ENCODE results near the gene MACO1.

The MACO1 gene

DNA sequence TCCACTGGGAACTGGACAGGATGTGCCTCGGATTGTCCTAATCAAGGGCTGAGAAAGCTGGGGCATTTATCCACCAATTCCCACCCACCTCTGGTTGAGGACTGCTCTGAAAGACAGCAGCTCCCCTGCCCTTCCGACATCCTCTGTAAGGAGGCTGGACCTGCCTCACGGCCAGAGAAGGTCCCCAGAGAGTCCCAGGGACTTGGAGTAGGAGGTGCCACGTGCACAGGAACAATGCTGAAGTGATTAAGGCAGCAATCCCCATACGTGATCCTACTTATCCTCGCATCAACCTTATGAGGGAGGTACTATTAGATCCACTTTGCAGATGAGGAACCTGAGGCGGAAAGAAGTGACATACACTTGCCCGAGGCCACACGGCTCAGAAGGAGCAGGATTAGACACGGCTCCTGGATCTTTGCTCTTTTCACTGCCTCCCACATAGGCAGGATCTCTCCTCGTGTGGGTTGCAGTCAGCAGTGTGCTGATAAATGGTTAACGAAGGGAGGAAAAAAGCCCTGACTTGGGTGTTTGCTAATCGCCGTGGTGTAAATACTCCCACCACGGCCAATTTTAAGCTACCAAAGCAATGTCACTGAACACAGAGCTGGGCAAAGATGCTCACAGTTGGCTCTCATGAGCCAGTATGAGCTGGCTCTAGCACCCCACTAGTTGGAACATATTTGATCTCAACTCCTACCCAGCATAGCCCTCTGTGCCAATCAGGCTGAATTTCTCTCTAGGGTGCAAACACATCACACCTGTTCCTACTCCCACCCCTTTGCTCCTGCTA lies 94.1 kb downstream of the MACO1 start:
- DNase-seq (ENCODE audit: low spot score), result no peak

DNA sequence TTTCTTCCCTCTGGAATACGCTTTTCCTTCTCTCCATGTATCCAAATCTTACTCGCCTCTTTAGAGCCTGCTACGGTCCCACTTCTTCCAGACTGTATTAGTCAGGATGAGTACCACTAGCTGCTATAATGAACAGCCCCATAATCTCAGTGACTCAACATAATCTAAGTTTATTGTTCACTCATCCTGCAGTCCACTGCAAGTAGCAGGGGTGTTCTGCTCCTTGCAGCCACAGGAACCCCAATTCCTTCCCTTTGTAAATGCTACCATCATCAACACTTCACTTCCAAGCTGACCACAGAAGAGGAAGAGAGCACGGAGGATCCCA lies 94.6 kb downstream of the MACO1 start:
- no peak for DNase-seq (ENCODE audit: low spot score)

DNA sequence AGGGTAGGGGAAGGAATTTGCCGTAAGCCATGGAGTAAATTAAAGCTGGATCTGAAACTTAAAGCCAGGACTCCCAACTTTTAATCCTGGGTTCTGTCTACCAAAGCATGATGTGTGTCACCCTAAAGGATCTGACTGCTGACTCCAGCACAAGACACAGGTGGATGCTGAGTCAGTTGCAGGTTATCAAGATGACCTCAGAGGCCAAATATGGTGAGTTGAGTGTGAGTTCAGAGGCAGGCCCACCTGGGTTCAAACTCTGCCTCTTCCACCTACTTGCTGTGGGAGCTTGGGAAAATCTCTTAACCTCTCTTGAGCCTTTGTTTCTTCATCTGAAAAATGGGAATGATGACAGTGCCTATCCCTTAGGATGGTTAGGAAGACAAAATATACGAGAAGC lies 96.1 kb downstream of the MACO1 start:
- DNase-seq (ENCODE audit: low spot score), result no peak

DNA sequence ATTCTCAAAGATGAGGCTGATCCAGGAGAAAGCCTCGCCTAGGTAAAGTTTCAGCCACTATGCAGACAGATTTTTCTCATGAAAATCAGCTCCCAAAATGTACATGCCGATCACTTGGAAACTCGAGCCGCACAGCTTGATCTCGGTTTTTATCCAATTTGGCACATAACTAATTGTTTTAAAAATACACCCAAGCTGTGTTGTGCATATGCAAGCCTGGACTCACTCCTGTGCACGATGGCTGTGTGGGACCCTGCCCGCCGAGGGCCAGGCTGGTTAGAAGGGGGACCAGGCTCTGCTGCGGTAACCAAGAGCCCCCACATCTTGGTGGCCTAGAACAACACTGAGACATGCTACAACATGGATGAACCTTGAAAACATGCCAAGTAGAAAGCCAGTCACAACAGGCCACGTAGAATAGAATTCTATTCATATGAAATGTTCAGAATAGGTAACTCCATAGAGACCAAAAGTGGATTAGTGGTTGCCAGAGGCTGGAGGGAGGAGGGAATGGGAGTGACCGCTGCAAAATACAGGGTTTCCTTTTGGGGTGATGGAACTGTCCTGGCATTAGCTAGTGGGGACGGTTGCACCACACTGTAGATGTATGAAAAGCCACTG lies 96.6 kb downstream of the MACO1 start:
- no peak for DNase-seq (ENCODE audit: low spot score)

DNA sequence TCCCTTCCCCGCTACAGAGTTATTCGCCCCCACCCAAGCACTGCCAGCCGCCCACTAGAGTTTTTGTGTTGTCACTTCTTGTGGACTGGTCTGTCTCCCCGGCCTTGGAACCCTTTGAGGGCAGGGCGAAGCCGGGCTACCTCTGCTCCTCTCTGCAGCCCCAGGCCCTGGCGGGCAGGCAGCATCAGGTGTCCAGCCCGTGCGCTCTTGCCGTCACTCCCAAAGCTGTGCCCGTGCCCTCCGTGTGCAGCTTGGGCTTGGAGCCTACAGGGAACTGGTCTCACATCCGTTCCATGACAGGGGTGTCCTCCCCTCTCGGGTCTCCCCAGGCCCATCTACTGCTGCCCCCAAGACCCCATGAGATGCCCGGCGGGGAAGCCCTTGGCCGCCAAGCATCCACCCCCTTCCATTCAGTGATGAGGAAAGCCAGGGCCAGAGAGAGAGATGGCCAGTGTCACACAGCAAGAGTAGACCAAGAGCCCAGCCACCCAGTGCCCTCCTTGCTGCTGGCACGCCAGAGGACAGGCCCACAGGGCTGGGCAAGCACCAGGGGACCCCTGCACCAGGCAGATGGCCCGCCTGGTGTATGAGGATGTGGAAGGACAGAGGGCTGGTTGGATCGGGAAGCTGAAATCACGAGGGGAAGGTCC lies 97.4 kb downstream of the MACO1 start:
- no peak for DNase-seq (ENCODE audit: low spot score)

DNA sequence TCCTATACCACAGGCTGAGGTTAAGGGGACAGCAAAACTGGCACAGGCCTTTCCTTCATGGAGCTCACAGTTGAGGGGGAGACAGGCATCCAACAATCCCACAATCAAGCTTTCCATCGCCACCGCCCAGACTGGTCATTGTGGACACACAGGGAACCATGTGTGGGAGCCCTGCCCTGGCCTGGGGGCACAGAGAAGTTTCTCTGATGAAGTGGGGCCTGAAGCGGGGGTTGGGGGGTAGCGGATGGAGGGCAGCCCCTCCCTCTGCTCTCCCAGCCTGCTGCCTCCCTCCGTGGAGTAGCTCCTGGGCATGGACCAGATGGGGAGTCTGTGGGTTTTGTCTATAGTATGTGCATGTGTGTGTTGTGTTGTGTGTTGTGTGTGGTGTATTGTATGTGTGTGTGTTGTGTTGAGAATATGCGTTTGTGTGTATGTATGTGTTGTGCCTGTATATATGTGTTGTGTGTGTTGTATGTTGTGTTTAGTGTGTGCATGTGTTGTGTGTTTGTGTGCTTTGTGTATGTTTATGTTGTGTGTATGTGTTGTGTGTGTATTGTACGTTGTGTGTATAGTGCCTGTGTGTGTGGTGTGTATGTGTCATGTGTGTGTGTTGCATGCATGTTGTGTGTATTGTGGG lies 98.3 kb downstream of the MACO1 start:
- no peak for DNase-seq (ENCODE audit: low spot score)

DNA sequence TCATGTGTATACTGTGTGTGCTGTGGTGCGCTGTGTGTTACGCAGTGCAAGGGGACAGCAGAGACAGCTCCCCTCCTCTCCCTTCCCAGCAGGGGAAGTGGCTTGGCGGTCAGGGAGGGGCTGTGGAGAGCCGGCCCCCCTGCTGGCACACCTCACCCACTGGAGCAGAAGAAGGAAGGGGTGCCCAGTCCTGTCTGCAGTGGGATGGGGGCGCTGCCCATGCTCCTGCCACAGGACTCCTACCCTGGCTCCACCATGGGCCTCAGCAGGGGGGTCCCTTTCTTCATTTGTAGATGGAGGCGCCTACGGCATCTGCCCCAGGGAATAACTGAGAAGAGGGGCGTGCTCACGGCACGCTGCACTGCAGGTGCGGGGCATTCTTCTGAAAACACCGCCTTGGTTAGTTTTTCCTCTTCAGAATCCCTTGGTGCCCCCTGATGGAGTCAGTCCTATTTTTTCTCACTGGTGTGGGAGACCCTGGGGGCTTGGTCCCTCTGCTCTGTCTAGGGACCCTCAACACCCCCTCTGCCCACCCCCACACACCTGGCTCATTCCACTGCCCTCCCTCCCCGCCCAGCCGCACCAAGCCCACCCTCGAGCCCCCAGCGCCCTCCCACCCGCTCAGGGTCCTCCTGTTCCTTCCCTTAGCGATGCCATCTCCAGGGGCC lies 99.0 kb downstream of the MACO1 start:
- DNase-seq (ENCODE audit: low spot score), result no peak

DNA sequence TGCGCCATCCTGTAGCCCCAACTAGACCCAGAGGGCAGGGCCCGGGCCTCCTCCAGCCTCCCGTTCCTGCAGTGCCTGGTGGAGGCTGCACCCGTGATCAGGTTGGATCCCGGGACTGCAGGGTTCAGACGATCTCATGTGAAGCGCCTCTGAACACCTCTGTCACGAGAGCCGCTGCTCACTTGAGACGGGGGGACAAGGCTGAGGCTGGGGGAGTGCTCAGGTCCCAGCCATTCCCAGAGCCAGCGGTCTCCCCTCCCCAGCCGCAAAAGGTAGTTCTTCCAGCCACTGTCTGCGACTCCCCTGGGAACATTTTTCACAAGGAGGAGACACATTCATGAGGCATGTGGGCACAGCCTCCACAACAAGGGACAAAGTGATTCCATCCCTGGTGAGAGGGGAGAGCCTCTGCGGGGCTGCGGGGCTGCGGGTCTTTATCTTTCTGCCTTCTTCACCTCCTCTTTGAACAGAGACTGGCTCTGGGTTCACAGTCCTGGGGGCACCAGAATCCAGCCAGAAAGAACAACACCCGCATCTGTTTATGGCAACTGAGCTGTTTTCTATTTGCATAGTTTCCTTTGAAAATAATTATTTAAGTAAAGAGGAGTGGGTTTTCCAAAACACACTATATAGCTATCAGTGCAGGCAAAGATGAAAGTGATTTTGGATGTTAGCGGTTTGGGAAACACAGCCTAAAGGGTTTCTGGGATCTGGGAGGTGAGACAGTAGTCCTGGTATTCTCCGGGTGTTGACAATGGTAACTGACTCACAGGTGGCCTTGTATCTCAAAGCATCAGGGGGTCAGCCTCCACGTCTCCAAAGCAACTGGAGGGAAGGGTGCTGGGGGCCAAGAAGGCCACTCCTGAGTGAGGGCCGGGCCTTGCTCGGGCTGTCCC lies 99.7 kb downstream of the MACO1 start:
- no peak for DNase-seq (ENCODE audit: low spot score)

DNA sequence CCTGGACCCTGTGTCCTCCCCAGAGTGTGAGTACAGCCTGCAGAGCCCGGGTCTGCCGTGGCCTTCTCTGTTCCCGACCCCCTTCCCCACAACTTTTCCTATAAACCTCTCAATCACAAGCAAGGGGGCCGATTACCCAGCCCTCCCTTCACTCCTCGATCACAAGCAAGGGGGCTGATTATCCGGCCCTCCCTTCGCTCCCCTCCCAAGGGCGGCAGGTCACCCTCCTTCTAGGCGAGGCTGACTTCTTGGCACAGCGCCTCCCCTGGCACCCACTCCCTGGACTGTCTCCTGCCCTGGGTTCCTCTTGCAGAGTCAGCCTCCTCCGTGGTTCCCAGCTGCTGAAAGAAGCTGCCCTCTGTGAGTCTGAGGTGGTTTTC lies 100.4 kb downstream of the MACO1 start:
- DNase-seq (ENCODE audit: low spot score), result no peak

DNA sequence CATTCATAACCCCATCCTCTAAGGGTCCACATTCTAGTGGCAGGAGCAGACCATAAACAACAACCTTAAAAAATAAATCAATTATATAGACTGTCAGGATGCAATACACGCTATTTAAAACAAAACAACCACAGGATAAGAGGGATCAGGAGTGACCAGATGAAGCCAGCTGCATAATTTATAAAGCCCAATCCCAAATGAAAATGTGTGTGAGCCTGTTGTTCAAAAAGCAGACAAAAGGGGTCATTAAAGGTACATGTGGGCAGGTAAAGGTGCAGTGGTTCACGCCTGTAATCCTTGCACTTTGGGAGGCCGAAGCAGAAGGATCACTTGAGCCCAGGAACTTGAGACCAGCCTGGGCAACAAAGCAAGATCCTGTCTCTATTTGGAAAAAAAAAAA lies 102.3 kb downstream of the MACO1 start:
- DNase-seq (ENCODE audit: low spot score), result no peak

DNA sequence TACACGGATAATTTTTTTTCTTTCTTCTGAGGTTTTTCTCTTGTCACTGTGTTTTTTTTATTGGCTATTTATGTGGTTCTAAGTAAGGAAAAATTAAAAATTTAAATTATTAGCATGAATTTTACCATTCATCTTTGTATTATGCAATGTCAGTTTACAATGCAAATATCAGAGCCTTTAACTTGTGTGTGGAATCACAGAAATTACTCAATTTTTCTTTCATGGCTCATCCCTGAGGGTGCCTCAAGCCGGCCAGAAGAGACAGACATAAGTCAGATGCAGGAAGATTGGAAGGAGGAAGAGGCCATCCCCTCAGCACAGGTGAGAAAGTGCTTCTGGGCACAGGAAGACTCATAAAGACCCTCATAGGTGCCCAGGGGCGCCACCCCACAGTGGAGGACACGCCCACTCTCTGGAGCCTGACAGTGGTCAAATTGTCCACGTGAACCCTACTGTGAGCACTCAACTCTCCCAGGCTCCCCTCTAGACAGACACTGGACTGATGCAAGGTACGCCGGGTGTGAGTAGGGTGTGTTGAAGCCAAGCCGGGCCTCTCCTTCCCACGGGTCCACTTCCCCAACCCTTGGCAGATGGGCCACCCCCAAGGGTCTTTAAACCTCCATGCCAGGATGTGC lies 103.2 kb downstream of the MACO1 start:
- no peak for DNase-seq (ENCODE audit: low spot score)

DNA sequence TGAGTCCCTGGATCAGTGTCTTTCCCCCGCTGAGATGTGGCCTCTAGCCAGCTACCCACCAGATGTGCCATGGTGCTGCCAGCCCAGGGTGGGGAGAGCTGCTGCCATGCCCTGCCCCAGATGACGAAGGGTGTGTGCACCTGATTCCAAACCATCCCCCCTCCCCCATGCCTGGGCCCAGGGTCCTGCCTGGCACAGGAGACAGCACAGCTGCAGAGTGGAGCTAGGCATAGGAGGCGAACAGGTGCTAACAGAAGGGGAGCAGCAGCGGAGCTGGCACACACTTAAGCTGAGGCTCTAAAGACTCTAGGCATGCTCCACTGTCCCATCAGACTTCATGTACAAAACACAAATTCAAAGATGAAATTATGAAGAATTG lies 103.7 kb downstream of the MACO1 start:
- DNase-seq (ENCODE audit: low spot score), result no peak

DNA sequence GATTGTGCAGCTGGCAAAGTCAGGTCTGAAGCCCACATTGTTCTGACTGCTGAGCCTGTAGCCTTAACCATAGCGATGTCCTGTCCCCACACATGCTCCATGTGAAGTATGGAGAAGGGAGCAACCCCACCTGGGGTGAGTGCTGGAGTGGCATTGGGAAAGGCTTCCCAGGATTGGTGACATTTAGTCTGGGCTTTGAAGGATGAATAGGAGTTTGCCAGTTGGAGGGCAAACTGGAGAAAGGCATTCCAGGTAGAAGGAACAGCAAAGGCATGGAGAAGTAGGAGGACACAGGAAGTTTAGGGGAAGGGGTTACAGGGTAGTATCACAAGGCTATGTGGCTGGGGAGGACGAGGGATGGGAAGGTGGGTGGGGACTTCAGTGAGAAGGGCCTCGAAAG lies 105.4 kb downstream of the MACO1 start:
- no peak for DNase-seq (ENCODE audit: low spot score)

DNA sequence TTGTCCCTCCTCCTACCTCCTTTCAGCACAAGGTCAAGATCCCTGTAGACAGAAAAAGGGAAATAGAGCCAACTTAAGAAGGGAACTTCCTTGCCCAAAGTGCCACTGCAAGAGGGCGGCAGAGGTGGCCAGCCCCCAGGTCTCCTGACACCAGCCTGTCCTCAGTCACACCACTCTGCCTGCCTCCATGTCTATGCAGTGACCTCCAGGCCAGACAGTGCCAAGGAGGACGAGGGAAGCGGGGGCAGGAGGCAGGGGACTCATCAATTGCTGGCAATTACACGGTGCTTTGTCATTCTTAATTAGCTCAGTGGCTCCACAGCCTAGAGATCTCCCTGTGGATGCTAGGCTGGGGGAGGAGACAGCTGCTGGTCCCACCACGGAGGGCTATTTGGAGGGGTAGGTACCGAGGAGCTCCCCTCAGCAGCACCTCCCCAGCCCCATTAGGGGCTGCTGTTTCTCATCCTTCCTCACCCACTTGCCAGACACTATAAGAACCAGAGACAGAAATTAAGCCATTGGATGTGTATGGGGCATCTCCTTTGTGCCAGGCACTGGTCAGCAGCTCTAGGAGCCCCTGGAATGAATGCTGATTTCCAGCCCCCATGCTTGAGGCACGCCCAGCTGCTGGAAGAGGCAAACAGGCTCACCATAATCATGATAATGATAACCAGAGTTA lies 106.6 kb downstream of the MACO1 start:
- DNase-seq (ENCODE audit: low spot score), result no peak

DNA sequence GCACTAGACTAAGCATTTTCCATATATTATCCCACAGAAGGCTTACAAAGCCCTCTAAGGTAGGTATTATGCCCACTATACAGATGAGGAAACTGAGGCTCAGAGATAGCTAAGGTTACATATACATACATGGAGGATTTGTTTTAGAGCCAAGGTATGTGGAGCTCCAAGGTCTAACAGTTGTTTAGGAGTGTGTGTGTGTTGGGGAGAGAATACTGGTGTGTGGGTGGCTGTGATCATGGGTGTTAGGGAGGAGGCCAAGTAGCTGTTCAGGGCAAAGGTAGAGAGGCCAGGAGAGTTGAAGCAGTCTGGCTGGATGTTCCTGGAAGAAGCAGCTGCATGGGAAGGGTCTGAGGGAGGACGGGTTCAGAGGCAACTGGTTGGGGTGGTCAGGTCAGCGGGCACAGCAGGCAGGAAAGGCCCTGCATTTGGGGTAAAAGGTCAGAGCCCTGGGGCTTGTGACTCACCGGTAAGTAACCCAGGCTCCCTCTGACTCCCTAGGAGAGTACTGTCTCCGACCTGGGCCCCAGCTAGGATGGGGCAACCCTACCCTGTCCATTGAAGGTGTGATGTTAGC lies 107.6 kb downstream of the MACO1 start:
- DNase-seq (ENCODE audit: low spot score), result peak; percentile 15

DNA sequence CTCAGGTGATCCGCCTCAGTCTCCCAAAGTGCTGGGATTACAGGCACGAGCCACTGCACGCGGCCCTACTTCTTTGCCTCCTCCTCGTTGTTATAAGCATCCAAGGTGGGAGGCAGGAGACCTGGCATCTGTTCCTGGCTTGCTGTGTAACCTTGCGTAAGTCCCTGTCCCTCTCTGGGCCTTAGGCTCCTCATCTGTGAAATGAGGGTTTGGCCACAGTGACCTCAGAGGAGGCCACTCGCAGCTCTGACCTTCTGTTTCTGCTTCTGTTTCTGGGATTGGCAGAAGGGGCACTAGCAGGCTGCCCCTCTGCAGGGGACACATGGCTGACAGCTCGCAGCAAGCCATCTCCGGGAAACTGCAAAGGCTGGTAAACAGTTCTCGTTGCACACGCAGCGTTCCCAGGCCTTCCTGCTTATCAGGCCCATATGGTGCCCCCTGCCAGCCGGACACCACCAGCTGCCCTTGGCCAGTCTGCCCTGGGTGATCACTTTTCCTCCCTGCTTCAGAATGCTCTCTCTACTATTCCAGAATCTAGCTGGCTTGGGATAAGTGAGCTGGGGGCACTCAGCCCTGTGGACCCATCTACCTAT lies 110.1 kb downstream of the MACO1 start:
- no peak for DNase-seq (ENCODE audit: low spot score)

DNA sequence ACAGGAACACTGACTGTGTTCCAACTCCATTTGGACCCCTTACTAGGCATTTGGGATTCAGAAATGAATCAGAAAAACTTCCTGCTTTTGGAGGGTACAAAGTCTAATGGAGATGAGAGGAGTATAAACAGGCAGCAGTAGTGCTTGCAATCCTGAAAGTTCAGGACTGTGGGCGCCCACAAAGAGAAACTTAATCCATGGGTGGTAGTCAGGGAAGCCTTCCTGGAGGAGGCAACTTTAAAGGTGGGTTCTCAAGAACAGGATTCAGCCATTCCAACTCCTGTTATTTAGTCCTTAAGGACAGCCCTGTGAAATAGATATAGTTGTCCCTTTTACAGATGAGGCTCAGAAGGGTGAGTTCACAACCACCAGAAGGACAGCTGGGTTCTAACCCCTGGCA lies 110.7 kb downstream of the MACO1 start:
- DNase-seq (ENCODE audit: low spot score), result no peak

DNA sequence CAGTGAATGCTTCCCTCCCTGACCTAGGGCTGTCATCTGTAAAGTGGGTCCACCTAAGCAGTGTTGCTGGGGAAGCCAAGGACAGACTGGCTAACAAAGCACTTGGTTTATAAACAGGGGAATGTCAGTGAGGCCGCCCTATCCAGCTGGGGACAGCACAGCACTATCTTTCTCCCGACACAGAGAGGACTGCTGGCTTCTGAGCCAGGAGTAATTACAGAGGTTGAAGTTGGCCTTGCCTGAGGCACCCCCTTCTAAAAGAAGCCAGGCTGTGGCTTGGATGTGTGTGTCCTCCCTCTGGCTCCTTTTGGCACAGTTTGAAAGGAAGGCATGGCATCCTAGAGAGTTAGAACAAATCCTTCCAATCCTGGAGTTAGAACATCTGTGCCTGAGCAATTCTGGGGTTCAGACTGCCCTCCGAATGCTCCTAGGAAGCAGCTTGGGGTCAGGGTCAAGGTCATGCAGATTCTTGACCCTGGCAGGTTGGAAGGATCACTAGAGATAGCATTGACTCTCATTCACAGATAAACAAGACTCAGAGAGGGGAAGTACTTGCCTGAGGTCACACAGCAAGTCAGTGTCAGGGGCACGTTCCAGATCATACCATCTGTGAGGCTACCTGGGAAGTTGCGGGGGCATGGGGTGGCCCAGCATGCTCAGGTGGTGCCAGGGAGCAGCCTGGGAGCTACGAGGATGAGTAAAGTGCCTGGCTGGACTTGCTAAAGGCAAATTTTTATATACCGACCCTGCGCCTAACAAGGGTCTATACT lies 111.4 kb downstream of the MACO1 start:
- no peak for DNase-seq (ENCODE audit: low spot score)

DNA sequence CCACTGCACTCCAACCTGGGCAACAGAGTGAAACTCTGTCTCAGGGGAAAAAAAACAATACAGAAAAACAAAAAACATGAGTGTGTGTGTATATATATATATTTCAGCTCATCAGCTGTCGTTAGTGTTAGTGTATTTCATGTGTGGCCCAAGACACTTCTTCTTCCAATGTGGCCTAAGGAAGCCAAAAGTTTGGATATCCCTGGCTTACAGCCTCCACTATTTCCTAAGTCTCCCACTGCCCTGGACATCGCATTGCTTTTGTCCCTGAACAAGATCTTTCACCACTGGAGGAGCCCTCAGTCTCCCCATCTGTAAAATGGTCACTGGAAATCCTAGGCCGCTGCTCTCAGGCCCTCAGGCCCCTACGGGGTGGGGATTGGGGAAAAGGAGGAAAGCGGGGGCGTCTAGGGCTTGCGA lies 112.3 kb downstream of the MACO1 start:
- DNase-seq (ENCODE audit: low spot score), result no peak

Data from LoVo (cell line).